Right lobe of liver (tissue), 6 donors: ENCODE measurements around the gene PLPP4. TPM values are rescaled to one million over a fixed set of nuclear protein-coding genes. Genes with fewer than 3 reads are reported as not detected.

ENCODE experiments used
- ATAC-seq, 4 donors: fragments of 200-7000 bp; cut with Tn5 transposase; one replicate each; pipeline ENCODE4 v1.9.1; 2020; ENCODE audit warnings: mild to moderate bottlenecking in 4 of 4, moderate library complexity in 4 of 4
- DNase-seq, 3 donors: peaks; one replicate each; pipeline ENCODE4 v3.0.0-alpha.2; 2020
- H3K27ac ChIP-seq, 3 donors: fragments of 200-600 bp; one replicate each; pipeline ENCODE4 v1.8.0; 2022
- H3K27me3 ChIP-seq, 2 donors: fragments of 200-600 bp; one replicate each; pipeline ENCODE4 v1.8.0; 2022
- H3K36me3 ChIP-seq, 4 donors: fragments of 200-600 bp; sonication (generic) in 1 of 4; one replicate each; pipeline versions ENCODE4 v1.5.1 to v1.8.0; 2017 to 2022; ENCODE audit warnings: control low read depth in 1 of 4
- H3K4me1 ChIP-seq, 4 donors: fragments of 200-600 bp; sonication (generic) in 1 of 4; one replicate each; pipeline versions ENCODE4 v1.5.1 to v1.8.0; 2017 to 2022; ENCODE audit warnings: control low read depth in 1 of 4
- H3K4me3 ChIP-seq, 3 donors: fragments of 200-600 bp; one replicate each; pipeline ENCODE4 v1.8.0; 2022
- H3K9me3 ChIP-seq, 4 donors: fragments of 200-600 bp; sonication (generic) in 1 of 4; one replicate each; pipeline versions ENCODE4 v1.5.1 to v1.8.0; 2017 to 2022; ENCODE audit warnings: control low read depth in 1 of 4
- CTCF ChIP-seq, 4 donors: fragments of 200-600 bp in 3 of 4; fragments of 450-650 bp in 1 of 4; IDR thresholded peaks; one replicate each; pipeline versions ENCODE4 v1.5.1 to v1.8.0; 2016 to 2022; ENCODE audit warnings: antibody characterized with exemption in 4 of 4, mild to moderate bottlenecking in 2 of 4
- POLR2A ChIP-seq: fragments of 450-650 bp; IDR thresholded peaks from one replicate; pipeline ENCODE4 v1.6.1; 2017; ENCODE audit warnings: antibody characterized with exemption, mild to moderate bottlenecking
- WGBS: methylation state at CpG from one replicate; pipeline ENCODE4 v1.1.6; 2018; ENCODE audit warnings: low coverage, low lambda C conversion rate; ENCODE audit not compliant: insufficient coverage; ENCODE audit errors: missing lambda C conversion rate; 5-methylcytosine and 5-hydroxymethylcytosine counted together
- intact Hi-C, 2 donors: fragments of 100-400 bp; cut with DNase I; formaldehyde crosslinking; loops; one replicate each; pipeline versions ENCODE4 v1.11.2 to v1.14.1; 2022
- total RNA-seq, 6 experiments: library from RNA; depleted of rRNA in 2 of 6; stranded (reverse); fragments of >200 nt in 2 of 6; fragmentation: NEBNext Ultra II Directional in 3 of 6; extraction: Animal tissue kit (Norgen Biotek cat#: 25700) in 3 of 6; gene quantifications; one replicate each; pipeline versions ENCODE4 v1.1.0 to v1.2.4, GENCODE V29; 2016 to 2023
- donor health status: DM: no; HTN: yes; CAD: no.
- donor health status: DM: no; HTN: no; CAD: no.
- donor health status: DM: no; HTN: no; CAD: no.
- donor health status: DM: no; HTN: yes; CAD: no.
- donor health status: DM: no; HTN: yes; CAD: no.

PLPP4 gene
- total RNA-seq, 6 experiments from 2014 or later = 0.35 to 0.81 (median 0.37) TPM; not detected in 1

GRCh38 chr10:120521880-120522279 is 64.9 kb downstream of the PLPP4 start:
- ATAC-seq = no peak
- intact Hi-C loops = no loop called here
- Histone ChIP-seq H3K36me3 (no peaks in the 10 kb centered on the region), H3K4me3 (no peak overlapping the region), H3K9me3 (no peaks in the 10 kb centered on the region), H3K27me3 (no peaks in the 10 kb centered on the region), H3K4me1 (no peaks in the 10 kb centered on the region), H3K27ac (no peak overlapping the region)
- no peak for TF ChIP-seq POLR2A
- no peak for TF ChIP-seq CTCF (IDR thresholded peaks at IDR 0.05)
- WGBS = 55% methylated on average over 3 of the region's 3 CpGs
- DNase-seq = no peak

GRCh38 chr10:120527691-120528090 is 70.7 kb downstream of the PLPP4 start:
- no peaks in the 10 kb centered on the region for H3K36me3 ChIP-seq
- TF ChIP-seq CTCF (IDR thresholded peaks at IDR 0.05) (no peak), POLR2A (no peak)
- no peak overlapping the region for H3K4me3 ChIP-seq
- no peak overlapping the region for H3K27ac ChIP-seq
- no peaks in the 10 kb centered on the region for H3K27me3 ChIP-seq
- intact Hi-C loops = no loop called here
- 65% methylated on average over 2 of the region's 3 CpGs for WGBS
- no peaks in the 10 kb centered on the region for H3K9me3 ChIP-seq
- no peak for ATAC-seq
- no peak for DNase-seq
- no peaks in the 10 kb centered on the region for H3K4me1 ChIP-seq

GRCh38 chr10:120530699-120531098 is 73.7 kb downstream of the PLPP4 start:
- Histone ChIP-seq H3K9me3 (no peaks in the 10 kb centered on the region), H3K36me3 (no peaks in the 10 kb centered on the region), H3K4me1 (no peaks in the 10 kb centered on the region), H3K4me3 (no peak overlapping the region), H3K27ac (no peak overlapping the region), H3K27me3 (no peaks in the 10 kb centered on the region)
- TF ChIP-seq CTCF (IDR thresholded peaks at IDR 0.05) = no peak
- no peak for TF ChIP-seq POLR2A
- ATAC-seq = no peak
- intact Hi-C loops = no loop called here
- WGBS = 43% methylated on average over 1 of the region's 1 CpG
- no peak for DNase-seq

- intact Hi-C loops = no loop called here
- 60% methylated on average over 2 of the region's 2 CpGs for WGBS
- DNase-seq (no peak), ATAC-seq (no peak)
- TF ChIP-seq POLR2A (no peak), CTCF (IDR thresholded peaks at IDR 0.05) (no peak)
- Histone ChIP-seq H3K9me3 (no peaks in the 10 kb centered on the region), H3K36me3 (no peaks in the 10 kb centered on the region), H3K4me3 (no peak overlapping the region), H3K27me3 (no peaks in the 10 kb centered on the region), H3K4me1 (no peaks in the 10 kb centered on the region), H3K27ac (no peak overlapping the region)
Observed at GRCh38 chr10:120538091-120538490, 81.1 kb downstream of the PLPP4 start.

- WGBS = 52% methylated on average over 3 of the region's 3 CpGs
- intact Hi-C loops = no loop called here
- Histone ChIP-seq H3K27me3 (no peaks in the 10 kb centered on the region), H3K9me3 (no peaks in the 10 kb centered on the region), H3K36me3 (no peaks in the 10 kb centered on the region), H3K4me1 (no peaks in the 10 kb centered on the region), H3K27ac (no peak overlapping the region), H3K4me3 (no peak overlapping the region)
- DNase-seq = no peak
- TF ChIP-seq CTCF (IDR thresholded peaks at IDR 0.05) (no peak), POLR2A (no peak)
- ATAC-seq = no peak
Observed at GRCh38 chr10:120539076-120539475, 82.0 kb downstream of the PLPP4 start.
